Subcutaneous adipose tissue (tissue), 4 donors: Measurements from ENCODE around the gene VSIG10L. TPM values are rescaled to one million over a fixed set of nuclear protein-coding genes. Genes with fewer than 3 reads are reported as not detected.

ENCODE experiments used
- CTCF ChIP-seq: fragments of 450-650 bp; IDR thresholded peaks from one replicate; pipeline ENCODE4 v1.5.1; 2016; ENCODE audit warnings: low read depth, mild to moderate bottlenecking, control low read depth, antibody characterized with exemption, moderate library complexity
- total RNA-seq, 4 donors: library from RNA; depleted of rRNA; stranded (reverse); fragments of >200 nt; gene quantifications; one replicate each; pipeline ENCODE4 v1.1.0, GENCODE V29; 2016

Gene VSIG10L
- total RNA-seq, 4 donors from 2014 or later = 0.44 to 1.4 (median 0.61) TPM

- no peak for TF ChIP-seq CTCF
Measured at GRCh38 chr19:51293571-51294210, 48.2 kb downstream of the VSIG10L start.

GRCh38 chr19:51292971-51293370 is 49.0 kb downstream of the VSIG10L start:
- no peak for TF ChIP-seq CTCF

GRCh38 chr19:51289635-51290034 is 52.3 kb downstream of the VSIG10L start:
- TF ChIP-seq CTCF = no peak

DNA sequence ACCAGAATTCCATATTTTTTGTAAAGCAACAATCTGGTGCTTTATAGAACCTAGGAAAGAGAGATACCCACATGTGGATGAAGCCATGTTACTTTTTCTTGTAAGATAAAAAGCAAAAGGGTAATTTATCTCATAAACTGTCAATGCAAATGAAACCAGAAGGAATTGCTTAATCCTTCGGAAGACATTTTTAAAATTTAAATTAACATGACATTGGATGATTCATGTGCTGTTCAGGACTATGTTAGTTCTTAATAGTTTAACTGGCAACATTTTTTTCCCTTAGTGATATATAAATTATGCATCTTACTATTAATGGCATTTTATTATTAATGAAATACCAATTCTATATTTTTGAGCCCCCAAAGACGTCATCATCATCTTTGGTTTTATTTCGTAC is 56.3 kb downstream of the VSIG10L start:
- TF ChIP-seq CTCF = no peak

- no peak for TF ChIP-seq CTCF
Measured at GRCh38 chr19:51282335-51282734, 59.6 kb downstream of the VSIG10L start.

Other genes starting within 250 kb of the VSIG10L start
- gene CTU1, start 233.7 kb downstream of the VSIG10L start, total RNA-seq = 1 to 10 TPM; 2.8 to 8.5 (median 4.6) TPM
- 10 to 100 TPM in 2 of 4 donors, 1 to 10 TPM in 2; 5.5 to 34.7 (median 11.3) TPM for gene SIGLEC9, start 217.2 kb downstream of the VSIG10L start, total RNA-seq
- gene SIGLEC7, start 199.8 kb downstream of the VSIG10L start, total RNA-seq = 10 to 100 TPM in 1 of 4 donors, 1 to 10 TPM in 2, under 1 TPM in 1; 0.57 to 13.4 (median 4.2) TPM
- 10 to 100 TPM in 3 of 4 donors, 1 to 10 TPM in 1; 4.7 to 32.1 (median 13.0) TPM for gene CD33, start 117.1 kb downstream of the VSIG10L start, total RNA-seq
- gene SIGLECL1, start 91.1 kb downstream of the VSIG10L start, total RNA-seq = not detected
- gene IGLON5, start 30.5 kb downstream of the VSIG10L start, total RNA-seq = under 1 TPM in 3 of 4 donors, not detected in 1; 0.17 to 0.82 (median 0.22) TPM
- gene ETFB, start 24.2 kb upstream of the VSIG10L start, total RNA-seq = 100 to 1,000 TPM; 116 to 444 (median 155) TPM
- gene CLDND2, start 26.9 kb upstream of the VSIG10L start, total RNA-seq = not detected
- gene NKG7, start 30.5 kb upstream of the VSIG10L start, total RNA-seq = 1 to 10 TPM; 1.6 to 3.7 (median 2.7) TPM
- gene LIM2, start 45.8 kb upstream of the VSIG10L start, total RNA-seq = not detected
- gene C19orf84, start 48.5 kb upstream of the VSIG10L start, total RNA-seq = not detected
- gene SIGLEC10, start 75.5 kb upstream of the VSIG10L start, total RNA-seq = 1 to 10 TPM in 2 of 4 donors, under 1 TPM in 1, not detected in 1; 0.66 to 1.8 (median 1.7) TPM
- gene SIGLEC8, start 116.3 kb upstream of the VSIG10L start, total RNA-seq = under 1 TPM; 0.17 to 0.94 (median 0.38) TPM
- not detected for gene CEACAM18, start 136.4 kb upstream of the VSIG10L start, total RNA-seq
- gene SIGLEC12, start 159.7 kb upstream of the VSIG10L start, total RNA-seq = not detected
- 1 to 10 TPM in 3 of 4 donors, not detected in 1; 1.5 to 2.9 (median 2.5) TPM for gene SIGLEC6, start 189.5 kb upstream of the VSIG10L start, total RNA-seq
- gene ZNF175, start 229.1 kb upstream of the VSIG10L start, total RNA-seq = 10 to 100 TPM in 1 of 4 donors, 1 to 10 TPM in 3; 5.3 to 10.1 (median 7.1) TPM